HG03378 (cell line): ENCODE results near the gene CHD2.
"Not testable (repeated sequence)": the region's sequence is repeated elsewhere in the genome, so short reads cannot be mapped to it uniquely, and the experiment has no call there.

Experiments
- ATAC-seq: cut with Tn5 transposase; IDR thresholded peaks from one replicate; pipeline ENCODE4 v1.9.1; 2021; ENCODE audit warnings: mild to moderate bottlenecking, moderate library complexity; ENCODE audit not compliant: unreplicated experiment

Gene CHD2

GRCh38 chr15:93060336-93061248 lies 160.5 kb downstream of the CHD2 start:
- no peak for ATAC-seq

GRCh38 chr15:93062628-93063261 lies 162.6 kb downstream of the CHD2 start:
- not testable (repeated sequence) for ATAC-seq

- ATAC-seq = no peak
Measured at GRCh38 chr15:93063262-93063671, 163.1 kb downstream of the CHD2 start.

- ATAC-seq = no peak
Measured at GRCh38 chr15:93063796-93064690, 163.9 kb downstream of the CHD2 start.

GRCh38 chr15:93065641-93066045 lies 165.5 kb downstream of the CHD2 start:
- ATAC-seq = no peak

GRCh38 chr15:93066224-93066681 lies 166.1 kb downstream of the CHD2 start:
- ATAC-seq = no peak

- ATAC-seq = no peak
Measured at GRCh38 chr15:93066834-93067648, 166.9 kb downstream of the CHD2 start.

- no peak for ATAC-seq
Measured at GRCh38 chr15:93067649-93068085, 167.5 kb downstream of the CHD2 start.

GRCh38 chr15:93068581-93069199 lies 168.6 kb downstream of the CHD2 start:
- no peak for ATAC-seq

- no peak for ATAC-seq
Measured at GRCh38 chr15:93070132-93070531, 170.0 kb downstream of the CHD2 start.

GRCh38 chr15:93070551-93071296 lies 170.6 kb downstream of the CHD2 start:
- no peak for ATAC-seq

- no peak for ATAC-seq
Measured at GRCh38 chr15:93071469-93071936, 171.4 kb downstream of the CHD2 start.

- no peak for ATAC-seq
Measured at GRCh38 chr15:93072011-93072410, 171.9 kb downstream of the CHD2 start.

- no peak for ATAC-seq
Measured at GRCh38 chr15:93072411-93073394, 172.6 kb downstream of the CHD2 start.

- no peak for ATAC-seq
Measured at GRCh38 chr15:93073465-93073952, 173.4 kb downstream of the CHD2 start.

GRCh38 chr15:93074599-93074998 lies 174.5 kb downstream of the CHD2 start:
- no peak for ATAC-seq

- no peak for ATAC-seq
Measured at GRCh38 chr15:93076217-93076616, 176.1 kb downstream of the CHD2 start.
